Kidney epithelial cell (primary cell): ENCODE results near the gene ZNF236. TPM values are rescaled to one million over a fixed set of nuclear protein-coding genes. Genes with fewer than 3 reads are reported as not detected.
"Not testable (repeated sequence)": the region's sequence is repeated elsewhere in the genome, so short reads cannot be mapped to it uniquely, and the experiment has no call there.

Source experiments
- DNase-seq: peaks from one replicate; pipeline ENCODE4 v3.0.0-alpha.2; 2010; ENCODE audit warnings: low read depth
- H3K27me3 ChIP-seq: 2 replicates; pipeline ENCODE4 v1.6.0; 2011; ENCODE audit warnings: low read length; ENCODE audit not compliant: control insufficient read depth, insufficient read depth
- H3K36me3 ChIP-seq: 2 replicates; pipeline ENCODE4 v1.5.1; 2011; ENCODE audit warnings: low read length; ENCODE audit not compliant: control insufficient read depth, insufficient read depth
- H3K4me3 ChIP-seq: 2 replicates; pipeline ENCODE4 v1.5.1; 2011; ENCODE audit warnings: low read depth, mild to moderate bottlenecking, control low read depth, low read length
- CTCF ChIP-seq: IDR thresholded peaks from 2 replicates; pipeline ENCODE4 v1.5.1; 2011; ENCODE audit warnings: mild to moderate bottlenecking, moderate library complexity, low read length, control low read depth, inconsistent platforms; ENCODE audit not compliant: insufficient read depth, poor library complexity, severe bottlenecking
- total RNA-seq: library from RNA; depleted of rRNA; stranded (reverse); fragments of >200 nt; gene quantifications from 2 replicates; pipeline ENCODE4 v1.2.3, GENCODE V29; 2015

ZNF236 gene
- total RNA-seq, 1 donor from 2014 or later = 7.8 TPM

GRCh38 chr18:76937597-76937996 is 115.2 kb downstream of the ZNF236 start:
- no peak for TF ChIP-seq CTCF
- no peak for DNase-seq
- Histone ChIP-seq H3K27me3 (no peaks in the 10 kb centered on the region), H3K36me3 (peaks cover 1% of the 10 kb centered on the region), H3K4me3 (no peak overlapping the region)

GRCh38 chr18:76938619-76939018 is 116.3 kb downstream of the ZNF236 start:
- TF ChIP-seq CTCF = no peak
- Histone ChIP-seq H3K4me3 (no peak overlapping the region), H3K36me3 (peaks cover 1% of the 10 kb centered on the region), H3K27me3 (no peaks in the 10 kb centered on the region)
- DNase-seq = no peak

DNA sequence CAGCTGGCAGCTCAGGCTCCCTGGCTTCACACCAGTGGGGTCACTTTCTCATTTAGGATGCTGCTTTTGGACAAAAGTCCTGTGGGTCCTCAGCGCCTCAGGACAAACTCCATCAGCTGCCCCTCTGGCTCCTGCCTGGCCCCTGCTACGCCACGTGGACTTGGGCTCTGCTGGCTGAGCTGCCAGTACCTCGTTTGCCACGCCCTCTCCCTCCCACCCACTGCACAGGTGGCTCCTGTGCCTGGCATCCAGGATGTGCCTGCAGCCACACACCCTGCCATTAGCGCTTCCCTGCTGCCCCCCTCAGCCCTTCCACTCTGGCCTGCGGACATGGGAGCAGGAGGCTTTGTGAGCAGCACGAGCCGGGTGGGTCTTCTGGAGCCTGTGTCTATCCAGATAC is 118.9 kb downstream of the ZNF236 start:
- no peak for TF ChIP-seq CTCF
- no peaks in the 10 kb centered on the region for H3K27me3 ChIP-seq
- DNase-seq = no peak
- H3K4me3 ChIP-seq = no peak overlapping the region
- H3K36me3 ChIP-seq = peaks cover 1% of the 10 kb centered on the region

- no peaks in the 10 kb centered on the region for H3K36me3 ChIP-seq
- no peak for TF ChIP-seq CTCF
- DNase-seq = no peak
- H3K27me3 ChIP-seq = no peaks in the 10 kb centered on the region
- H3K4me3 ChIP-seq = no peak overlapping the region
Measured at GRCh38 chr18:76943542-76944339, 121.4 kb downstream of the ZNF236 start.

DNA sequence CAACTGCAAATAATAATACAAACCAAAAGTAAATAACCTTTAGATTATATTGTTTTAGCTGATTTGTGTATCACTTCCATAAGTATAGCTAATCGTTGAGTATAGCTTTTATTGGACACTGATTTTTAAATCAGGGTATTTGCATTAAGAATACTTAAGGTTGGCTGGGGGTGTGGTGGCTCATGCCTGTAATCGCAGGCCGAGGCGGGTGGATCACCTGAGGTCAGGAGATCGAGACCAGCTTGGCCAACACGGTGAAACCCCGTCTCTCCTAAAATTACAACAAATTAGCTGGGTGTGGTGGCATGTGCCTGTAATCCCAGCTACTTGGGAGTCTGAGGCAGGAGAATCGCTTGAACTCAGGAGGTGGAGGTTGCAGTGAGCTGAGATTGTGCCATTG is 122.0 kb downstream of the ZNF236 start:
- H3K4me3 ChIP-seq, DNase-seq, H3K36me3 ChIP-seq, H3K27me3 ChIP-seq: not testable (repeated sequence)

DNA sequence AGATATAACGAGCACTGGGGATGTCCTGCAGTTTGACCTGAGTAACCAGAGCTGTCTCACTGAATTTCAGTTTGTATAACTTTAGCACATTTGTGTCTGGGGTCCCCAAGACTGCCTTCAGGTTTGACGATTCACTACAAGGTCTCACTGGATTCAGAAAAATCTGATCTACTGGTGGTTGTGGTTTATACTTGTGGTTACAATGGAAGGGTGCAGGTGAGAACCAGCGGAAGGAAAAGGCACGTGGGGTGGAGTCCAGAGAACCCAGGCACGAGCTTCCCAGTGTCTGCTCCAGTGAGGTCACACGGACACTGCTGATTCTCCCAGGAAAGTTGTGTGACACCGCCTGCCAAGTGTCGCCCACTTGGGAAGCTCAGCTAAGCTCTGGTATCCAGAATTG is 126.0 kb downstream of the ZNF236 start:
- peaks cover 1% of the 10 kb centered on the region for H3K36me3 ChIP-seq
- no peaks in the 10 kb centered on the region for H3K27me3 ChIP-seq
- no peak for DNase-seq
- no peak for TF ChIP-seq CTCF
- no peak overlapping the region for H3K4me3 ChIP-seq
